Lower leg skin (tissue), 4 donors: Measurements from ENCODE around the gene ADGRG3. TPM values are rescaled to one million over a fixed set of nuclear protein-coding genes. Genes with fewer than 3 reads are reported as not detected.

Experiments used
- DNase-seq, 2 donors: peaks; one replicate each; pipeline ENCODE4 v3.0.0-alpha.2; 2019; ENCODE audit warnings: low spot score in 2 of 2
- H3K4me3 ChIP-seq: fragments of 200-600 bp; sonication (generic); 2 replicates; pipeline ENCODE4 v1.5.1; 2017; ENCODE audit warnings: mild to moderate bottlenecking, low read depth; ENCODE audit not compliant: poor library complexity, severe bottlenecking
- POLR2A ChIP-seq, 2 donors: fragments of 450-650 bp; IDR thresholded peaks; one replicate each; pipeline ENCODE4 v1.6.1; 2016 to 2017; ENCODE audit warnings: antibody characterized with exemption in 2 of 2, mild to moderate bottlenecking in 1 of 2, moderate library complexity in 1 of 2
- WGBS, 2 donors: methylation state at CpG; one replicate each; pipeline ENCODE4 v1.1.5; 2018; 5-methylcytosine and 5-hydroxymethylcytosine counted together
- intact Hi-C: fragments of 100-400 bp; cut with DNase I; formaldehyde crosslinking; loops from one replicate; pipeline ENCODE4 v1.15.0; 2023; ENCODE audit warnings: low total_unique reads
- total RNA-seq, 4 donors: library from RNA; depleted of rRNA; stranded (reverse); fragments of >200 nt; gene quantifications; one replicate each; pipeline ENCODE4 v1.1.0, GENCODE V29; 2016
- TF ChIP-seq, protein P1 (sequence below), 3 donors: fragments of 450-650 bp; IDR thresholded peaks; one replicate each; pipeline ENCODE4 v1.5.1; 2016; ENCODE audit warnings: antibody characterized with exemption in 3 of 3, mild to moderate bottlenecking in 3 of 3, moderate library complexity in 2 of 3

Gene ADGRG3
- total RNA-seq, 4 donors from 2014 or later = 0.25 to 7.3 (median 1.1) TPM

DNA sequence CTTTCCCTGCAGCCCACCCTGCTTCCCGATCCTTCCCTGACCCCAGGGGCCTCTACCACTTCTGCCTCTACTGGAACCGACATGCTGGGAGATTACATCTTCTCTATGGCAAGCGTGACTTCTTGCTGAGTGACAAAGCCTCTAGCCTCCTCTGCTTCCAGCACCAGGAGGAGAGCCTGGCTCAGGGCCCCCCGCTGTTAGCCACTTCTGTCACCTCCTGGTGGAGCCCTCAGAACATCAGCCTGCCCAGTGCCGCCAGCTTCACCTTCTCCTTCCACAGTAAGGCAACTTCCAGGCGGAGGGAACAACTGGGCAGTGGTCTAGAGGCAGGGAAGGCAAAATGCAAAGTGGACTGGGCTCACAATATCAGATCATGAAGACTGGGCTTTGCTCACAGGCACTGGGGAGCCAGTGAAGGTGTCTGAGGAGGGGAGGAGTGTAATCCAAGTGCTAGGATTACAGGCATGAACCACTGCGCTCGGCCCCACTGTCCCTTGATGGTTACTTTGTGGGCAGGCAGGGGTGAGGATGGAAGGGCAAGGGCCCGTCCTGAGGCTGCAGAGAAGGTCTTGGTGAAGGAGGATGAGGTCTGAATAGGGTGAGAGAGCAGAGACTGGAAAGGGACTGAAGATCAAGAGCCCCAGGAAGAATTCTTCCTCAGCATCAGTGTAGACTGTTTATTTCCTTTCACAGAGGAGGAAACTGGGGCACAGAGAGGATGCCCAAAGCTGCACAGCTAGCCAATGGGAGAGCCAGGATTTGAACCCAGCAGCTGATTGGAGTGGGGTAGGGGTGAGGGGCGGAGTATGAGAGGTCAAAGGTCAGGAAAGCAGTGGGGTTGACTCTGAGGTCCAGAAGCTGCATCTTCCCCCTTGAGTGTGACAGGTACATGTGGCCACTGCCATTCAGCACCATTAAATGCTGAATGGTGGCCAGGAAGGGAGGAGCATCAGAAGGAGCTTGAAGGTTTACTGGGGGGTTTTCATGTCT lies 16.5 kb upstream of the ADGRG3 start:
- WGBS, 2 donors = 82 to 85% methylated on average over 10 of the region's 10 CpGs
- intact Hi-C loops = no loop called here

DNA sequence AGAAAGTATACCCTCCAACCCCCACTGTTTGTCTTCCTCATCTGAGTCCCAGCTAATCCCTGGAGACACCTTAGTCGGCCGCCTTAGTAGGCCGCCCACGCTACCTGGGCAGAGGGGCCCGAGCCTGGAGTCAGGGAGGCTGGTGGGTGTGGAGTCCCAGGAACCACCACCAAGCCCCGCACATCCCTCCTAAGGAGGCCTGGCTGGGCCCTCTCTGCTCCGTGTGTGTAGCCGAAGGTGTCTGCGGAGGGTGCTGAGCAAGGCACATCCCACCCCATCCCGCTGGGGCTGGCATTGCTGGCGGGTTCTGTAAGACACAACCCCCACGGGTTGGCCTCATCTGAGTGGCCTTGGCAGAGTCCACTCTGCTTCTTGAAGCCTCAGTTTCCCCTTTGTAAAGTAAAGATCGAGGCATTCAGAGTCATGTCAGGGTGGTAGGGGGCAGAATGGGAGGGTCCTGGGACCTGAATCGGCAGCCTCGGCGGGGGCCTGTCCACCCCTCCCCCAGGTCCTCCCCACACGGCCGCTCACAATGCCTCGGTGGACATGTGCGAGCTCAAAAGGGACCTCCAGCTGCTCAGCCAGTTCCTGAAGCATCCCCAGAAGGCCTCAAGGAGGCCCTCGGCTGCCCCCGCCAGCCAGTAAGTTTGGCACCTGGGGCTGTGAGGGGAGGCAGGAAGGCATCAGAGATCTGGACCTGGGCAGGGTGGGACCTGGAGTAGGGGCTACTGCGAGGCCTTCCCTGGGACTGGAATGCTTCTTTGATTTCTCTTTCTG lies 15.2 kb upstream of the ADGRG3 start:
- H3K4me3 ChIP-seq = no peak overlapping the region
- no peak for DNase-seq
- intact Hi-C loops = no loop called here

More for the DNA sequence above, 16.5 kb upstream of the ADGRG3 start:
- H3K4me3 ChIP-seq = no peak overlapping the region
- DNase-seq = no peak
- TF ChIP-seq, protein P1, sequence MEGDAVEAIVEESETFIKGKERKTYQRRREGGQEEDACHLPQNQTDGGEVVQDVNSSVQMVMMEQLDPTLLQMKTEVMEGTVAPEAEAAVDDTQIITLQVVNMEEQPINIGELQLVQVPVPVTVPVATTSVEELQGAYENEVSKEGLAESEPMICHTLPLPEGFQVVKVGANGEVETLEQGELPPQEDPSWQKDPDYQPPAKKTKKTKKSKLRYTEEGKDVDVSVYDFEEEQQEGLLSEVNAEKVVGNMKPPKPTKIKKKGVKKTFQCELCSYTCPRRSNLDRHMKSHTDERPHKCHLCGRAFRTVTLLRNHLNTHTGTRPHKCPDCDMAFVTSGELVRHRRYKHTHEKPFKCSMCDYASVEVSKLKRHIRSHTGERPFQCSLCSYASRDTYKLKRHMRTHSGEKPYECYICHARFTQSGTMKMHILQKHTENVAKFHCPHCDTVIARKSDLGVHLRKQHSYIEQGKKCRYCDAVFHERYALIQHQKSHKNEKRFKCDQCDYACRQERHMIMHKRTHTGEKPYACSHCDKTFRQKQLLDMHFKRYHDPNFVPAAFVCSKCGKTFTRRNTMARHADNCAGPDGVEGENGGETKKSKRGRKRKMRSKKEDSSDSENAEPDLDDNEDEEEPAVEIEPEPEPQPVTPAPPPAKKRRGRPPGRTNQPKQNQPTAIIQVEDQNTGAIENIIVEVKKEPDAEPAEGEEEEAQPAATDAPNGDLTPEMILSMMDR (IDR thresholded peaks at IDR 0.05) = no peak
- TF ChIP-seq POLR2A (IDR thresholded peaks at IDR 0.05) = no peak

DNA sequence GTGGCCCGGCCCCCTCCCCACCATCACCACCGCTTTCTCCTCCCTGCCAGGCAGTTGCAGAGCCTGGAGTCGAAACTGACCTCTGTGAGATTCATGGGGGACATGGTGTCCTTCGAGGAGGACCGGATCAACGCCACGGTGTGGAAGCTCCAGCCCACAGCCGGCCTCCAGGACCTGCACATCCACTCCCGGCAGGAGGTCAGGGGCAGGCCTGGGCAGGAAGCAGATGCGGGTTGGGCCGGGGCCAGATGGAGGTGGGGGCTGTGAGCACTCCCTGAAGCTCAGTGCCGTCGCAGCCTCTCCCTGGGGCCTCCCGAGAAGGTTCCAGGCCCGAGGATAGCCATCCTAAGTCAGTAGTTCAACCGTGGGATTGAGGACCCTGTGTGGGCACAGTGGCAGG lies 14.2 kb upstream of the ADGRG3 start:
- no peak for DNase-seq
- H3K4me3 ChIP-seq = no peak overlapping the region
- intact Hi-C loops = no loop called here
- no peak for TF ChIP-seq POLR2A (IDR thresholded peaks at IDR 0.05)
- TF ChIP-seq, protein P1 (IDR thresholded peaks at IDR 0.05) = no peak
- WGBS, 2 donors = 52 to 53% methylated on average over 16 of the region's 16 CpGs

More for the DNA sequence above, 15.2 kb upstream of the ADGRG3 start:
- TF ChIP-seq POLR2A (IDR thresholded peaks at IDR 0.05) = no peak
- TF ChIP-seq, protein P1 (IDR thresholded peaks at IDR 0.05) = no peak
- 89 to 90% methylated on average over 17 to 18 of the region's 23 CpGs for WGBS, 2 donors

DNA sequence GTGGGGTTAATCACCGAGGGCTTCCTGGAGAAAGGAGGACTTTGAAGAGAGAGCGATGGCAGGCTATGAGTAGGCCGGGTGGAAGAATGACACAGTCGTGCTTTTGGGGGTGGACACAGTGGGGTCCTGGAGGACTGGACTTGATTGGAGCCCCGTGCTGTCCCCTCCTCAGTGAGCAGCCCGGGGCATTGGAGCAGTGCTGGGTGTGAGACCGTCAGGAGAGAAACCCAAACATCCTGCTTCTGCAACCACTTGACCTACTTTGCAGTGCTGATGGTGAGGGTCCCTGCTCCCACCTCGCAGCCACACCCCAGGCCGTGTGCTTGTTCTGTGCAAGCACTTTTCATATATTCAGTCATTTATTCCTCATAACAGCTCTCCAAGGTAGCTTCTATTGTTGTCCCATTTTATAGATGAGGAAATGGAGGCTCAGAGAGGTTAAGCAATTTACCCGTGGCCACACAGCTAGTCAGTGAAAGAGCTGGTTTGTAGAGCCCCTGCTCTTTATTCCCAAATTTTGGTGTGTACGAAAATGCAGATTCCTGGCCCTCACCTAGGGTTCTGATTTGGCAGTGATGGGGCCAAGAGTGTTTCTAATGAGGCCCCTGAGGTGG lies 11.7 kb upstream of the ADGRG3 start:
- intact Hi-C loops = no loop called here
- no peak for DNase-seq
- 80 to 95% methylated on average over 11 of the region's 11 CpGs for WGBS, 2 donors
- TF ChIP-seq, protein P1 (IDR thresholded peaks at IDR 0.05) = no peak
- no peak for TF ChIP-seq POLR2A (IDR thresholded peaks at IDR 0.05)
- H3K4me3 ChIP-seq = no peak overlapping the region

DNA sequence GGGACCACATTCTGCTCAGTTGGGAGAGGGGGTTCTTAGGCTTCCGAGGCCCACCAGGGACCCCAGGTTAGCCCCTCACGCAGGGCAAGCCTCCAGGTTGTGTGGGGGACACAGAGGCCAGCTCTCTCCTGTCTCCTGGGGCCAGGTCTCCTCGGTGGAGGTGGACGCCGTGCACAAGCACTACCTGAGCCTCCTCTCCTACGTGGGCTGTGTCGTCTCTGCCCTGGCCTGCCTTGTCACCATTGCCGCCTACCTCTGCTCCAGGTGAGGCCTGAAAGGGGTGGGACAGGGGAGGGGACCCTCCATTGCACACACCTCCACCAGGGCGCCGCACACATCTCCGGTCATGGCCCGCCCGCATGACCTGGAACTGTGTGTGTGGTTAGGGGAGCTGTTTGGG lies 10.9 kb upstream of the ADGRG3 start:
- DNase-seq = no peak
- WGBS, 2 donors = 81 to 85% methylated on average over 13 of the region's 13 CpGs
- TF ChIP-seq, protein P1 (IDR thresholded peaks at IDR 0.05) = no peak
- no peak for TF ChIP-seq POLR2A (IDR thresholded peaks at IDR 0.05)
- H3K4me3 ChIP-seq = no peak overlapping the region
- intact Hi-C loops = no loop called here
